Stimulated activated CD8-positive, alpha-beta memory T cell treated with anti-CD3 and anti-CD28 coated beads, Interleukin-15, amount 100 ng/mL, for 24 hours (primary cell): ENCODE results near the gene MFNG.
"Not testable (repeated sequence)": the region's sequence is repeated elsewhere in the genome, so short reads cannot be mapped to it uniquely, and the experiment has no call there.

Source experiments
- DNase-seq: peaks from one replicate; pipeline ENCODE4 v3.0.0-alpha.2; 2020; ENCODE audit warnings: low read depth

The MFNG gene

GRCh38 chr22:37473437-37473946 is 12.7 kb downstream of the MFNG start:
- DNase-seq: no peak

GRCh38 chr22:37472418-37473006 is 13.7 kb downstream of the MFNG start:
- no peak for DNase-seq

DNA sequence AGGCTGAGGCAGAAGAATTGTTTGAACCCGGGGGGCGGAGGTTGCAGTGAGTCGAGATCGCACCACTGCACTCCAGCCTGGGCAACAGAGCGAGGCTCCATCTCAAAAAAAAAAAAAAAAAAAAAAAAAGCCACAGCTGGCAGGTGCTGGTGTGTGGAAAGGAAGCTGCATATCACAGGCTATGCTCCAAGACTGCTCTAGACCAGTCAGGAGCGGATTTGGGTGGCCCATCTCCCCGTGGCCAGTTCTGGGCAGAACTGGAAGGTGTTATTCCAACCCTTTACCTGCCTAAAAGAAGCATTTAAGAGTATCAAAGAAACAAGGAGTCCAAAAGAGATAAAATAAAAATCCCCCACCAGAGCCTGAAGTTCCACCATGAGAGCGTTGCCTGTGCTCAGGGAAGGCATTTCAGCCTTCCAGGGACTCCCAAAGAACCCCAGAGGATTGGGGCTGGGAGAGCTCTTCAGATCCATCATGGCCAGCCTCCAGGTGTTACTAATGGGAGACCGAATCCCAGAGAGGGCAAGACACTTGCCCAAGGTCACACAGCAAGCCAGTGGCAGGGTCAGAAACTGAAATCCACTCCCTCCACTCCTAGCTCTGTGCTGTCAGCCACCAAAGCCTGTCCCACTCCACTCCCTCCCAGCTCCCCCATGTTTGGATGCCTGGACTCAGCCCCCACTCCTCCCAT is 14.3 kb downstream of the MFNG start:
- no peak for DNase-seq

DNA sequence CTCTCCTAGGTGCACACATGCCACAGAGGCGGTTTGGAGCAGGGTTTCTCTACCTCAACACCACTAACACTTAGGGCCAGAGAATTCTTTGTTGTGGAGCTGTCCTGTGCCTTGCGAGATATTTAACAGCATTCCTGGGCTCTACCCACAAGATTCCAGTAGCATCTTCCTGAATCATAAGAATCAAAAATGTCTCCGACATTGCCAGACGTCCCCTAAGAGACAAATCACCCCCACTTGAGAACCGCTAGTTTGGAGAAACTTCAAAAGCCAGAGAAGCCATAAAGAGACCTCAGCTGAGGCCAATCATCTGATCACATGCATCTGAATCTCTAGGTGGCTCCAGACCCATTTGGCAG is 16.1 kb downstream of the MFNG start:
- DNase-seq: no peak

DNA sequence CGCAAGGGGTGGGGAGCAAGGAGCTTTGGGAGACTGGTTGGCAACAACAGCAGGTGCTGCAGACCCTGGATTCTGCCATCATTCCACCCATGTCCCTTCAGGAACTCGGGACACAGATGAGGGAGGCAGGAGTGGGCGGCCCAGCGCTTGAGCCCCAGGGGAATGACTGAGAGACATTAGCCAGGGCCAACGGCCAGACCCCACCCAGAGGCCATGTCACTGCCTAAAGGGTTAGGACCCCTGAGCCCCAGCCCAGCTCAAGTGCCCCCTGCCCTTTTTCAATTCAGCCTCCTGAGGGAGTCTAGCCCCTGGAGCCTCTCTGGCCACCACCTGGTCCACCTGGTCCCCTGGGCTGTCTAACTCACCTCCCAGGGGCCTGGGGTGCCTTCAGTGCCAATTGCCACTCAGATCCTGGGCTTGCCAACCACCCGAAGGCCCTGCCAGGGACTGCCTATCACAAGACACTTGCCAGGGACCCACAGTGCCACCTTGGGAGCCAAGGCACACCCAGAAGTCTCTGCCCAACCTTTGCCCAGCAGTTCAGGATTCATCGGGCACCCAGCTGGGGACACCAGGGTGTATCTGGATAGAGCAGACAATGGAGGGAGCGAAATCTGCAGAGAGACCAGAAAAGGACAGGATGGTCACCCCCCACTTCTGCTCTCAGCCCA is 16.6 kb downstream of the MFNG start:
- DNase-seq: no peak

- DNase-seq: not testable (repeated sequence)
These were observed 17.9 kb downstream of the MFNG start for GRCh38 chr22:37468201-37468695.

DNA sequence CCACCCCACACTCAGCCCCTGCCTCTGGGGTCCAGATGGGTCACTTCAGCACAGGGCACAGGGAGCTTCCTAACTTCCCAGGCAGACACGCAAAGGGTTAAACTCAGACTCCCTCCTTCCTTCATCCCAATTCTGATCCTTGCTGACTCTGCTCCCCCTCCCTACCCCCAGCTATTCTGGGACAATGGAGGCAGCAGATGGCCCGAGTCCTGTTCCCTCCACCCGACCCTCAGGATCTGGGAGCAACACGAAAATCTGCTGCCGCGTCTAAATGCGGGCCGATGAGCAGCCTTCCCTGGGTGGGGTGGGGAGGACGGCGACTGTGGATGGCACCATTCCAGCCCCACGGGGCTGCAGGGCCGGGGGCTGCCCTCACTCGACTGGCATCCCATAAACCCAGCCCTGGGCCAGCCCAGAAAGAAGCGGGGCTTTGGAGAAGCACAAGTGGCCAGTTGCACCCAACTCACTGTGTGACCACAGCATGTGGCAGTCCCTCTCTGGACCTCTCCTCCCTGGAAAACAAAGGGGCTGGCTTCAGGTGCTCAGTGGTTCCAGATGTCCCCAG is 18.7 kb downstream of the MFNG start:
- DNase-seq: no peak

- DNase-seq: no peak
These were observed 22.0 kb downstream of the MFNG start for GRCh38 chr22:37464181-37464580.

- no peak for DNase-seq
These were observed 23.2 kb downstream of the MFNG start for GRCh38 chr22:37462983-37463382.

GRCh38 chr22:37462436-37462835 is 23.7 kb downstream of the MFNG start:
- no peak for DNase-seq

- DNase-seq: no peak
These were observed 24.2 kb downstream of the MFNG start for GRCh38 chr22:37461961-37462360.

- no peak for DNase-seq
These were observed 25.5 kb downstream of the MFNG start for GRCh38 chr22:37460684-37461083.

DNA sequence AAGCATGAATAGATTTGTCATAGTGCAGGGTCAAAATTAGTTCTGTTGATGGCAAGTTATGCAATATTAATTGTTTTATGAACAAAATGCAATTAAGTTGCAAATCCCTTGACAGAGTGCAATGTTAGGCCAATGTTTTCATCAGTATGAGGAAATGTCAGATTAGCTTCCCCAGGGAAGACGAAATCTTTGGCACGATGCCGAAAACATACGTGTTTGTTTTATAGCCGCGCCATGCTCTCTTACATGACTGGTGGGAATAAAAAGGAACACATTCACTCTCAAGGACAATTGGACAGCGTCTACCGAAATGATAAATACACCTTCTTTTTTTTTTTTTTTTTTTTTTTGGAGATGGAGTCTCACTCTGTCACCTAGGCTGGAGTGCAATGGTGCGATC is 27.0 kb downstream of the MFNG start:
- DNase-seq: no peak

GRCh38 chr22:37457093-37457893 is 28.9 kb downstream of the MFNG start:
- DNase-seq: peak; percentile 73

DNA sequence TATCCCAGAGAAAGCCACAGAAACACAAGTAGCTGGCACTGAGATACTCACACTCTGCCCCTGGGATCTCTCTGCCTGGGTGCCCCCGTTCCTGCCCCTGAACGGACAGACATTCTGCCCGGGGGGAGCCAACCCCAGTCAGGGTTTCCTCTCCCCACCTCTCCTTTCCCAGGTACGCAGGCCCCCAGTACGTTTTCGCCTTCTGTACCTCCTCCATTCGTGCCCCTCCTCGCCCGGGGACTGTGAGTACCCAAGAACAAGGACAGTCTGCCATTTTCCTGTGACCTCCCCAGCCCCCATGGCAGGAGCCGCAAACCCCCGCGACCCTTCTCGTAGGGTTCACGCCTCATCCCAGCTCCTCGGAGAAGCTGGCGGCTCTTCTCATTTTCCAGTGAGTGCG is 29.8 kb downstream of the MFNG start:
- DNase-seq: no peak

DNA sequence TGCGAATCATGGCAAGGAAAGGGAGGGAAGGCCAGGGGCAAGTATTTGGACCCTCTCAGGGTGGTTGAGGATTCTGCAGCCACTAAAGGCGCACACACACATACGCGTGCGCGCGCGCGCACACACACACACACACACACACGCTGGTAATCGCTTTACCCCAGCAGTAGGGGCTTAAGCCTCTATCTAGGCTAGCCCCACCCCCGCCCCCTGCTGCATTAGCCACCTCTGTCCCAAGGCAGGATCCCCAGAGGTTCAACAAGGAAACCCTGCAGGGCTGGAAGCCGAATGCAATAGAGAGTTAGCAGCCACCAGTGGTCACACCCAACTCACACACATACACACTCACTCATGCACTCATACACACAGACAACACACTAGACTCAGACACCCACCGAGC is 30.3 kb downstream of the MFNG start:
- DNase-seq: no peak

- DNase-seq: no peak
These were observed 31.1 kb downstream of the MFNG start for GRCh38 chr22:37454857-37455686.

- no peak for DNase-seq
These were observed 32.5 kb downstream of the MFNG start for GRCh38 chr22:37453696-37454095.

DNA sequence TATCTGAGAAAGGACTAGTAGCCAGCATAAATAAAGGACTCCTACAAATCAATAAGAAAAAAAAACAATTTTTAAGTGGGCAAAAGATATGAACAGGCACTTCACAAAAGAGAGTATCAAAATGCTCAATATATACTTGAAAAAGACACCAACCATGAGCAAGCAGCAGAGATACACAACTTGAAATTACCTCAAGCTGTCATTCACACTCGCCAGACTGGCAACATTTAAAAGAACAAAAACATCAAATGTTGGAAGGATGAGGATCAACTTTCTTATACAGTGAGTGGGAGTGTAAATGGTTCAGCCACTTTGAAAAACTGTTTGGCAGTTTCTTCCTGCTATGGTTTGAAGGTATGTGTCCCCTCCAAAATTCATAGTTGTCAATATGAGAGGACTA is 35.0 kb downstream of the MFNG start:
- DNase-seq: no peak

GRCh38 chr22:37449331-37450001 is 36.7 kb downstream of the MFNG start:
- no peak for DNase-seq
